ENCODE data around the gene ITGAD. TPM values are rescaled to one million over a fixed set of nuclear protein-coding genes. Genes with fewer than 3 reads are reported as not detected.

The ITGAD gene
- total RNA-seq, 3 donors from 2014 or later, result 0.16 to 0.44 TPM; not detected in 1

- no peaks in the 10 kb centered on the region for H3K9me3 ChIP-seq
- H3K4me1 ChIP-seq, result no peaks in the 10 kb centered on the region
- peak overlapping the region; percentile 87 to 94 for H3K27ac ChIP-seq
- DNase-seq (ENCODE audit: low spot score in 2 of 2), result no peak
- no peaks in the 10 kb centered on the region for H3K27me3 ChIP-seq
- TF ChIP-seq POLR2AphosphoS5 (IDR thresholded peaks at IDR 0.05) (no peak), POLR2A (IDR thresholded peaks at IDR 0.05) (no peak), CTCF (IDR thresholded peaks at IDR 0.05) (no peak)
- H3K4me3 ChIP-seq, result peak overlapping the region; percentile 63 to 77 (median 74)
- H3K36me3 ChIP-seq, result no peaks in the 10 kb centered on the region
- intact Hi-C loops (cut with DNase I; ENCODE audit: low total_unique reads), result no loop called here
Measured at GRCh38 chr16:31471241-31471874, 78.2 kb downstream of the ITGAD start.

GRCh38 chr16:31471875-31472708 is 79.0 kb downstream of the ITGAD start, which contains the start of gene TGFB1I1:
TGFB1I1 (plus strand) TSS chr16:31472152; CDS start chr16:31472189, 37 bp downstream.
- intact Hi-C loops (cut with DNase I; ENCODE audit: low total_unique reads), result no loop called here
- H3K27ac ChIP-seq, result peak within 1 kb of the TSS; percentile 87 to 94

GRCh38 chr16:31472709-31473203 is 79.6 kb downstream of the ITGAD start:
- intact Hi-C loops (cut with DNase I; ENCODE audit: low total_unique reads), result no loop called here
- peak overlapping the region; percentile 87 to 94 for H3K27ac ChIP-seq
- H3K27me3 ChIP-seq, result no peaks in the 10 kb centered on the region
- no peaks in the 10 kb centered on the region for H3K4me1 ChIP-seq
- H3K9me3 ChIP-seq, result no peaks in the 10 kb centered on the region
- peak; percentile 81 to 87 for DNase-seq (ENCODE audit: low spot score in 2 of 2)
- H3K4me3 ChIP-seq, result peak overlapping the region; percentile 63 to 77 (median 74)
- peak; percentile 18 to 62 (median 60) for TF ChIP-seq CTCF (IDR thresholded peaks at IDR 0.05)
- no peak for TF ChIP-seq POLR2A (IDR thresholded peaks at IDR 0.05)
- TF ChIP-seq POLR2AphosphoS5 (IDR thresholded peaks at IDR 0.05), result peak in 1 of 3 donors; percentile 43
- H3K36me3 ChIP-seq, result no peaks in the 10 kb centered on the region

More at GRCh38 chr16:31471875-31472708, 79.0 kb downstream of the ITGAD start, which contains the start of gene TGFB1I1:
- H3K9me3 ChIP-seq, result no peaks in the 10 kb centered on the region
- H3K27me3 ChIP-seq, result no peaks in the 10 kb centered on the region
- H3K4me3 ChIP-seq, result peak within 1 kb of the TSS; percentile 63 to 77 (median 74)
- no peaks in the 10 kb centered on the region for H3K4me1 ChIP-seq
- H3K36me3 ChIP-seq, result no peaks in the 10 kb centered on the region
- TF ChIP-seq POLR2A (IDR thresholded peaks at IDR 0.05) (no peak), CTCF (IDR thresholded peaks at IDR 0.05) (no peak), POLR2AphosphoS5 (IDR thresholded peaks at IDR 0.05) (no peak)
- DNase-seq (ENCODE audit: low spot score in 2 of 2), result peak in 1 of 2 donors; percentile 65

- intact Hi-C loops (cut with DNase I; ENCODE audit: low total_unique reads), result no loop called here
- Histone ChIP-seq H3K27ac (peak overlapping the region in 1 of 2 donors; percentile 94), H3K27me3 (no peaks in the 10 kb centered on the region), H3K9me3 (no peaks in the 10 kb centered on the region), H3K4me1 (no peaks in the 10 kb centered on the region), H3K36me3 (no peaks in the 10 kb centered on the region), H3K4me3 (peak overlapping the region in 2 of 3 donors; percentile 74 to 77)
- no peak for DNase-seq (ENCODE audit: low spot score in 2 of 2)
- TF ChIP-seq CTCF (IDR thresholded peaks at IDR 0.05), result no peak
- no peak for TF ChIP-seq POLR2AphosphoS5 (IDR thresholded peaks at IDR 0.05)
- TF ChIP-seq POLR2A (IDR thresholded peaks at IDR 0.05), result no peak
Measured at GRCh38 chr16:31473264-31473984, 80.3 kb downstream of the ITGAD start.

All from breast epithelium (tissue), 4 donors.